Naive thymus-derived CD4-positive, alpha-beta T cell (primary cell): Measurements from ENCODE around the gene BCKDHB. TPM values are rescaled to one million over a fixed set of nuclear protein-coding genes. Genes with fewer than 3 reads are reported as not detected.
"Not testable (repeated sequence)": the region's sequence is repeated elsewhere in the genome, so short reads cannot be mapped to it uniquely, and the experiment has no call there.

Source experiments
- ATAC-seq: fragments of 150-1000 bp; cut with Tn5 transposase; 2 replicates; pipeline ENCODE4 v1.10.0; 2021; ENCODE audit warnings: mild to moderate bottlenecking, moderate library complexity
- CTCF ChIA-PET: fragments of 350-600 bp; sonication (Branson Sonifier 250); formaldehyde crosslinking; loops from one replicate; lab custom pipeline; 2021; ENCODE audit warnings: antibody characterized with exemption; lab: Charles Lee
- POLR2A ChIA-PET: fragments of 350-600 bp; sonication (Branson Sonifier 250); formaldehyde crosslinking; loops from one replicate; lab custom pipeline; 2021; ENCODE audit warnings: antibody characterized with exemption, inconsistent platforms; lab: Charles Lee
- DNase-seq, 9 donors: peaks; one replicate each; pipeline versions ENCODE4 v3.0.0 to v3.0.0-alpha.2; 2020 to 2022; ENCODE audit warnings: mixed read lengths in 1 of 9
- H3K27ac ChIP-seq: one replicate; pipeline ENCODE4 v1.7.0; 2013; ENCODE audit warnings: mild to moderate bottlenecking, low read depth, low read length, moderate library complexity
- H3K27me3 ChIP-seq, 2 donors: one replicate each; pipeline ENCODE4 v1.7.0; 2013; ENCODE audit warnings: low read length in 2 of 2, mild to moderate bottlenecking in 2 of 2, moderate library complexity in 2 of 2; ENCODE audit not compliant: control insufficient read depth in 2 of 2, insufficient read depth in 2 of 2
- H3K36me3 ChIP-seq, 3 experiments: 1 replicate in 2 of 3; 2 replicates in 1 of 3; pipeline ENCODE4 v1.7.0; 2013; ENCODE audit warnings: low read length in 3 of 3, mild to moderate bottlenecking in 3 of 3, moderate library complexity in 1 of 3; ENCODE audit not compliant: insufficient read depth in 3 of 3, control insufficient read depth in 2 of 3
- H3K4me1 ChIP-seq, 2 donors: one replicate each; pipeline ENCODE4 v1.7.0; 2013; ENCODE audit warnings: low read length in 2 of 2, mild to moderate bottlenecking in 2 of 2, moderate library complexity in 1 of 2; ENCODE audit not compliant: control insufficient read depth in 2 of 2, insufficient read depth in 2 of 2
- H3K4me3 ChIP-seq: 2 replicates; pipeline ENCODE4 v1.7.0; 2013; ENCODE audit warnings: mild to moderate bottlenecking, low read length
- H3K9me3 ChIP-seq, 3 experiments: 1 replicate in 2 of 3; 2 replicates in 1 of 3; pipeline ENCODE4 v1.7.0; 2013; ENCODE audit warnings: low read length in 3 of 3; ENCODE audit not compliant: control insufficient read depth in 2 of 3
- H3K27ac Mint-ChIP-seq, 9 donors: one replicate each; pipeline ENCODE4 v1.8.0; 2020 to 2022; ENCODE audit warnings: mixed read lengths in 9 of 9, mild to moderate bottlenecking in 8 of 9, moderate library complexity in 5 of 9, inconsistent platforms in 2 of 9
- H3K27me3 Mint-ChIP-seq, 5 donors: one replicate each; pipeline ENCODE4 v1.8.0; 2021 to 2022; ENCODE audit warnings: mixed read lengths in 5 of 5, mild to moderate bottlenecking in 1 of 5
- H3K36me3 Mint-ChIP-seq, 5 donors: one replicate each; pipeline ENCODE4 v1.8.0; 2020 to 2022; ENCODE audit warnings: mixed read lengths in 5 of 5, mild to moderate bottlenecking in 3 of 5, inconsistent platforms in 1 of 5
- H3K4me1 Mint-ChIP-seq, 7 donors: one replicate each; pipeline ENCODE4 v1.8.0; 2020 to 2022; ENCODE audit warnings: mixed read lengths in 7 of 7, mild to moderate bottlenecking in 3 of 7, inconsistent platforms in 1 of 7
- H3K4me3 Mint-ChIP-seq, 10 donors: one replicate each; pipeline ENCODE4 v1.8.0; 2020 to 2022; ENCODE audit warnings: mild to moderate bottlenecking in 10 of 10, mixed read lengths in 10 of 10, moderate library complexity in 6 of 10, inconsistent platforms in 2 of 10
- H3K9me3 Mint-ChIP-seq, 11 donors: one replicate each; pipeline ENCODE4 v1.8.0; 2020 to 2022; ENCODE audit warnings: mixed read lengths in 11 of 11, mild to moderate bottlenecking in 4 of 11, inconsistent platforms in 1 of 11, moderate library complexity in 1 of 11
- intact Hi-C, 2 donors: fragments of 100-400 bp; cut with micrococcal nuclease; formaldehyde crosslinking; loops; one replicate each; pipeline ENCODE4 v1.15.1; 2023
- polyA plus RNA-seq, 2 donors: library from polyadenylated mRNA; unstranded; fragments of 300-500 nt; fragmentation: Illumina TruSeq; gene quantifications; one replicate each; pipeline ENCODE4 v1.2.3, GENCODE V29; 2021
- total RNA-seq, 6 experiments: library from RNA in 5 of 6; stranded (reverse) in 5 of 6; gene quantifications; 1 replicate in 5 of 6; 2 replicates in 1 of 6; pipeline ENCODE4 v1.2.3 and lab custom pipeline; 2021 to 2026

Gene BCKDHB
- total and polyA plus RNA-seq, 7 experiments from 2014 or later: 13.8 to 24.3 (median 18.6) TPM

- no peak for DNase-seq
- Histone ChIP-seq H3K9me3 (no peaks in the 10 kb centered on the region), H3K27ac (no peak overlapping the region), H3K36me3 (no peaks in the 10 kb centered on the region), H3K4me1 (no peaks in the 10 kb centered on the region), H3K4me3 (no peak overlapping the region), H3K27me3 (no peaks in the 10 kb centered on the region)
- intact Hi-C loops: no loop called here
- ATAC-seq: no peak
- Mint-ChIP-seq H3K9me3 (peaks cover 0 to 4% (median 0%) of the 10 kb centered on the region in 11 donors), H3K36me3 (peaks cover 0 to 57% (median 27%) of the 10 kb centered on the region in 5 donors), H3K27me3 (no peaks in the 10 kb centered on the region), H3K4me3 (no peak overlapping the region), H3K4me1 (no peaks in the 10 kb centered on the region), H3K27ac (no peak overlapping the region)
- POLR2A ChIA-PET: no interaction called here
- CTCF ChIA-PET: no interaction called here
Measured at GRCh38 chr6:80227545-80228105, 121.2 kb downstream of the BCKDHB start.

GRCh38 chr6:80233262-80233661, 126.8 kb downstream of the BCKDHB start:
- no peak for ATAC-seq
- H3K27me3 ChIP-seq: no peaks in the 10 kb centered on the region
- ChIA-PET POLR2A (no interaction called here), CTCF (no interaction called here)
- DNase-seq: no peak
- intact Hi-C loops: no loop called here
- Mint-ChIP-seq H3K9me3 (peaks cover 0 to 4% (median 0%) of the 10 kb centered on the region in 11 donors), H3K4me1 (peaks cover 0 to 3% (median 0%) of the 10 kb centered on the region in 7 donors), H3K4me3 (no peak overlapping the region), H3K27ac (no peak overlapping the region), H3K27me3 (no peaks in the 10 kb centered on the region), H3K36me3 (peaks cover 0 to 40% (median 9%) of the 10 kb centered on the region in 5 donors)
- no peak overlapping the region for H3K27ac ChIP-seq
- no peaks in the 10 kb centered on the region for H3K36me3 ChIP-seq
- no peak overlapping the region for H3K4me3 ChIP-seq
- no peaks in the 10 kb centered on the region for H3K4me1 ChIP-seq
- no peaks in the 10 kb centered on the region for H3K9me3 ChIP-seq

- no peak for DNase-seq
- Histone ChIP-seq H3K4me1 (no peaks in the 10 kb centered on the region), H3K36me3 (no peaks in the 10 kb centered on the region), H3K9me3 (no peaks in the 10 kb centered on the region), H3K4me3 (no peak overlapping the region), H3K27ac (no peak overlapping the region), H3K27me3 (no peaks in the 10 kb centered on the region)
- H3K4me3 Mint-ChIP-seq: no peak overlapping the region
- CTCF ChIA-PET: no interaction called here
- H3K36me3 Mint-ChIP-seq: peaks cover 0 to 37% (median 12%) of the 10 kb centered on the region in 5 donors
- H3K27ac Mint-ChIP-seq: no peak overlapping the region
- H3K4me1 Mint-ChIP-seq: peaks cover 0 to 3% (median 0%) of the 10 kb centered on the region in 7 donors
- intact Hi-C loops: no loop called here
- no peak for ATAC-seq
- peaks cover 0 to 8% (median 0%) of the 10 kb centered on the region in 11 donors for H3K9me3 Mint-ChIP-seq
- no peaks in the 10 kb centered on the region for H3K27me3 Mint-ChIP-seq
- POLR2A ChIA-PET: interaction anchor here (0.6 kb wide), 1 partner anchor 16 kb away, joined by 3 read pairs; no protein-coding TSS in a partner anchor
Measured at GRCh38 chr6:80233958-80234357, 127.5 kb downstream of the BCKDHB start.

- no peak overlapping the region for H3K4me3 ChIP-seq
- no peak overlapping the region for H3K27ac Mint-ChIP-seq
- H3K27me3 ChIP-seq: no peaks in the 10 kb centered on the region
- peaks cover 0 to 8% (median 0%) of the 10 kb centered on the region in 11 donors for H3K9me3 Mint-ChIP-seq
- DNase-seq: no peak
- H3K36me3 Mint-ChIP-seq: peaks cover 0 to 38% (median 12%) of the 10 kb centered on the region in 5 donors
- no peaks in the 10 kb centered on the region for H3K27me3 Mint-ChIP-seq
- no peaks in the 10 kb centered on the region for H3K9me3 ChIP-seq
- no peaks in the 10 kb centered on the region for H3K36me3 ChIP-seq
- ChIA-PET POLR2A (interaction anchor here (0.6 kb wide), 1 partner anchor 16 kb away, joined by 3 read pairs; no protein-coding TSS in a partner anchor), CTCF (interaction anchor here (0.5 kb wide), 1 partner anchor 548 kb away, joined by 3 read pairs; no protein-coding TSS in a partner anchor)
- no peaks in the 10 kb centered on the region for H3K4me1 ChIP-seq
- ATAC-seq: no peak
- peaks cover 0 to 3% (median 0%) of the 10 kb centered on the region in 7 donors for H3K4me1 Mint-ChIP-seq
- H3K27ac ChIP-seq: no peak overlapping the region
- H3K4me3 Mint-ChIP-seq: no peak overlapping the region
- intact Hi-C loops: no loop called here
Measured at GRCh38 chr6:80234401-80234800, 127.9 kb downstream of the BCKDHB start.

- Mint-ChIP-seq H3K27me3 (no peaks in the 10 kb centered on the region), H3K27ac (no peak overlapping the region), H3K4me3 (no peak overlapping the region), H3K36me3 (peaks cover 0 to 41% (median 14%) of the 10 kb centered on the region in 5 donors), H3K9me3 (peaks cover 0 to 8% (median 0%) of the 10 kb centered on the region in 11 donors), H3K4me1 (peaks cover 0 to 3% (median 0%) of the 10 kb centered on the region in 7 donors)
- Histone ChIP-seq H3K9me3 (no peaks in the 10 kb centered on the region), H3K4me3 (no peak overlapping the region), H3K27me3 (no peaks in the 10 kb centered on the region), H3K27ac (no peak overlapping the region), H3K4me1 (no peaks in the 10 kb centered on the region), H3K36me3 (no peaks in the 10 kb centered on the region)
- DNase-seq: no peak
- CTCF ChIA-PET: interaction anchor here (0.5 kb wide), 1 partner anchor 548 kb away, joined by 3 read pairs; no protein-coding TSS in a partner anchor
- no peak for ATAC-seq
- intact Hi-C loops: no loop called here
- POLR2A ChIA-PET: no interaction called here
Measured at GRCh38 chr6:80234908-80235307, 128.4 kb downstream of the BCKDHB start.

- CTCF ChIA-PET: no interaction called here
- Histone ChIP-seq H3K9me3 (no peaks in the 10 kb centered on the region), H3K36me3 (no peaks in the 10 kb centered on the region), H3K27ac (no peak overlapping the region), H3K27me3 (no peaks in the 10 kb centered on the region), H3K4me1 (no peaks in the 10 kb centered on the region), H3K4me3 (no peak overlapping the region)
- ATAC-seq (no peak), DNase-seq (no peak)
- intact Hi-C loops: no loop called here
- H3K9me3 Mint-ChIP-seq: peaks cover 0 to 8% (median 0%) of the 10 kb centered on the region in 11 donors
- no peaks in the 10 kb centered on the region for H3K27me3 Mint-ChIP-seq
- no peak overlapping the region for H3K27ac Mint-ChIP-seq
- H3K36me3 Mint-ChIP-seq: peaks cover 0 to 45% (median 20%) of the 10 kb centered on the region in 5 donors
- POLR2A ChIA-PET: interaction anchor here (0.7 kb wide), 1 partner anchor 143 kb away, joined by 3 read pairs; no protein-coding TSS in a partner anchor
- H3K4me1 Mint-ChIP-seq: peaks cover 0 to 4% (median under 1%) of the 10 kb centered on the region in 7 donors
- H3K4me3 Mint-ChIP-seq: no peak overlapping the region
Measured at GRCh38 chr6:80235647-80236046, 129.2 kb downstream of the BCKDHB start.

- H3K9me3 Mint-ChIP-seq, H3K9me3 ChIP-seq, intact Hi-C loops, H3K27ac Mint-ChIP-seq, DNase-seq, H3K27me3 Mint-ChIP-seq, CTCF ChIA-PET, H3K27me3 ChIP-seq, H3K27ac ChIP-seq, H3K4me1 ChIP-seq, H3K4me3 Mint-ChIP-seq, H3K4me3 ChIP-seq, POLR2A ChIA-PET, ATAC-seq, H3K36me3 ChIP-seq: not testable (repeated sequence)
- peaks cover 0 to 11% (median 3%) of the 10 kb centered on the region in 7 donors for H3K4me1 Mint-ChIP-seq
- H3K36me3 Mint-ChIP-seq: peaks cover 6 to 56% (median 36%) of the 10 kb centered on the region in 5 donors
Measured at GRCh38 chr6:80238754-80239153, 132.3 kb downstream of the BCKDHB start.
